ENCODE results near the gene CFL1.
A peak's percentile ranks its signal among the peaks of the same experiment; 100 is the strongest.

The CFL1 gene

DNA sequence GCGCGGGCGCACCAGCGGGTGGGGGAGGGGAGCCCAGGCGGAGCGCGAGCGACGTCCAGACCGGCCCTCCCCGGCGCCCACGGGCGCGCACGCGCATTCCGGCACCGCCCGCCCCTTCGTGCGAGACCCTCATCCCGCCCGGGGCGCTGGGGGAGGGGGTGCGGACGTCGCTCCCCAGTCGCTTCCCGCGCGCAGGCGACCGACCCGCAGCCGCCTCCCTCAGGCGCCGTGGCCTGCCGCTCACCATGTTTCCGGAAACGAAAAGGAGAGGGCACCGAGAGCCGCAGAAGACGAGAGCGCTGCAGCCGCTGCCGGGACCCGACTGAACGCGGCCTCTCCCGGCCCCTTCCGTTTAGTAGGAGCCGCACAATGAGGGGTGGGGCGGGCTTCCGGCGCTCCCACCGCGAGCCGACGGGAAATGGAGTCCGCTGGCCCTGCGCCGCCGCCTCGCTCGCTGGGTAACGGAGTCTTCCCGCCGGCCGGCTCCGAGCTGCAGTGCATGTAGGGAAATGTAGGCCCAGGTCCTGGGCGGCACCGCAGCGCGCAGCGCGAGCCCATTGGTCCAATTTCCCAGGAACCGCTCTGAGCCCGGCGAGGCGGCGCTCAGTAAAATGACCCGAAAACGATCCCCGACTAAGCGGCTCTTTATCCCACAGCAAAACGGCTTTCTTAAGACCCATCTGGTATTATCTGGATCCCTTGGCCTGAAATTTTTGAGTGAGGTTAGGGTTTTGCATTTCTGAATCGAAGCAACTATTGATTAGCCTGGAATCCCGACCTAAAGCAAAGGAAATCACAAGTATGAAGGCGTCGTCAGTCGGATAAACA, at the start of gene CFL1:
Gene CFL1 (minus strand): TSS at position 328 of the 828 bp plus-strand sequence. CDS start 81 bp downstream, at position 247.
- TF ChIP-seq GATA1 (IDR thresholded peaks at IDR 0.05; ENCODE audit: low read depth, low read length) (no peak), POLR2A (IDR thresholded peaks at IDR 0.05; ENCODE audit: low read length) (peak; percentile 96)
- DNase-seq: peak; percentile 98 to 99

DNA sequence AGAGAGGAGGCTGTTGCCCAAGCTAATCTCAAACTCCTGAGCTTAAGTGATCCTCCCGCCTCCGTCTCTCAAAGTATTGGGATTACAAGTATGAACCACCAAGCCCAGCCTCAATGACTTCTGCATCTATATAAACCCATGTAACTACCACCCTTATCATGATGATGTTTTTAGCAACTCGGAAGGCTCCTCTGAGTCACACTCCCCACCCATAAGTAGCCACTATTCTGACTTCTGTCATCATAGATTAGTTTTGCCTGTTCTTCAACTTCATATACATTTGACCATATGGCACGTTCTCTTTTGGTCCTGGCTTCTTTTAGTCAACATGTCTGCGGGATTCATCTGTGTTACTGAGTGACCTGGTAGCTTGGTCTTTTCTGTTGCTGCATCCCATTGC, 48.6 kb upstream of the CFL1 start:
- peak; percentile 90 to 91 for DNase-seq
- peak; percentile 36 for TF ChIP-seq POLR2A (IDR thresholded peaks at IDR 0.05; ENCODE audit: low read length)
- TF ChIP-seq GATA1 (IDR thresholded peaks at IDR 0.05; ENCODE audit: low read depth, low read length): no peak

- TF ChIP-seq POLR2A (IDR thresholded peaks at IDR 0.05; ENCODE audit: low read length) (no peak), GATA1 (IDR thresholded peaks at IDR 0.05; ENCODE audit: low read depth, low read length) (no peak)
- no peak for DNase-seq
Measured at GRCh38 chr11:65903715-65904114, 45.7 kb upstream of the CFL1 start.

GRCh38 chr11:65903068-65903481, 45.1 kb upstream of the CFL1 start:
- no peak for DNase-seq
- TF ChIP-seq GATA1 (IDR thresholded peaks at IDR 0.05; ENCODE audit: low read depth, low read length) (no peak), POLR2A (IDR thresholded peaks at IDR 0.05; ENCODE audit: low read length) (no peak)

DNA sequence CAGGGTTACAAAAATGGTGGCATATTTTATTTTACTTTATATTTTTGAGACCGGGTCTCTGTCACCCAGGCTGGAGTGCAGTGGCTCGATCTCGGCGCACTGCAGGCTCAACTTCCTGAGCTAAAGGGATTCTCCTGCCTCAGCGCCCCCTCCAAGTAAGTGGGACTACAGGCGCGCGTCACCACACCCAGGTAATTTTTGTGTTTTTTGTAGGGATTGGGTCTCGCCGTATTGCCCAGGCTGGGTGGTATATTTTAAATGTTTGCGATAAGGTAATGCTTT, 42.9 kb upstream of the CFL1 start:
- no peak for DNase-seq
- TF ChIP-seq POLR2A (IDR thresholded peaks at IDR 0.05; ENCODE audit: low read length) (no peak), GATA1 (IDR thresholded peaks at IDR 0.05; ENCODE audit: low read depth, low read length) (no peak)

DNA sequence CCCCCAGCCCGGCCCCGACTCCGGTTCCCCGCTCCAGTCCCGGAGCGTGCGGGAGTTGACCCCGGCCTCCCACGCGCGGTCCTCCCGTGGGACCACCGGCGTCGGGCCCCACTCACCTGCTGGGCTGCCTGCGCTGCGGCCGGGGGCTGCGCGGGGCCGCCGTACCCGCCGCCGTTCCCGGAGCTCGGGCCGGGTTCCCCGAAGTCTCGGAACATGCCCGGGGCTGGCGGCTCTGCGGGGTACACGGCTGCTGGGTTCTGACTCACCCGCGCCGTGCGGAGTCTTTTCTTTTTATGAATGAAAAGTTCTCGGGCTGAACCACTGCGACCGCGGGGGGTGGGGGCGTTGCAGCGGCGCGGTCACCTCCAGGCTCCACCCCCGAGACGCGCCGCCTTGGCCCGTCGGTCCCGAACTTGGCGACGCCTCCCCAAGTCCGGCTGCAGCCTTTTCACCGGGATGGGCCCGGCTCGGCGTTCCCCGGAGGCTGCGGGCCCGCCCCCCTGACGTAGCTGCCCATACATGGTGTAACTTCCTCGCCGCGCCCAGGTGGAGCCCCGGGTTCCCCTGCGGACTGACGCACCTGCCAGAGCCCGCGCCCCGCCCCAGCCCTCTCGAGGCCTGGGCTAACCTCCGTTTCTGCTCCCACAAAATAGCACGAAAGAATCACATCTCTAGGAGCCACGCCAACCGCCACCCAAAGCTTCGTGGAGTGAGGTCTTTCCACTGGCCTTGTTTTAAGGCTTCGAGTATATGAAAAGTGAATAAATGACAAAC, 42.3 kb upstream of the CFL1 start, which contains the start of gene FOSL1:
Gene FOSL1 (minus strand): TSS at position 264 of the 774 bp plus-strand sequence. CDS start 49 bp downstream, at position 215.
- peak; percentile 83 for TF ChIP-seq POLR2A (IDR thresholded peaks at IDR 0.05; ENCODE audit: low read length)
- TF ChIP-seq GATA1 (IDR thresholded peaks at IDR 0.05; ENCODE audit: low read depth, low read length): no peak
- DNase-seq: peak; percentile 95 to 97

DNA sequence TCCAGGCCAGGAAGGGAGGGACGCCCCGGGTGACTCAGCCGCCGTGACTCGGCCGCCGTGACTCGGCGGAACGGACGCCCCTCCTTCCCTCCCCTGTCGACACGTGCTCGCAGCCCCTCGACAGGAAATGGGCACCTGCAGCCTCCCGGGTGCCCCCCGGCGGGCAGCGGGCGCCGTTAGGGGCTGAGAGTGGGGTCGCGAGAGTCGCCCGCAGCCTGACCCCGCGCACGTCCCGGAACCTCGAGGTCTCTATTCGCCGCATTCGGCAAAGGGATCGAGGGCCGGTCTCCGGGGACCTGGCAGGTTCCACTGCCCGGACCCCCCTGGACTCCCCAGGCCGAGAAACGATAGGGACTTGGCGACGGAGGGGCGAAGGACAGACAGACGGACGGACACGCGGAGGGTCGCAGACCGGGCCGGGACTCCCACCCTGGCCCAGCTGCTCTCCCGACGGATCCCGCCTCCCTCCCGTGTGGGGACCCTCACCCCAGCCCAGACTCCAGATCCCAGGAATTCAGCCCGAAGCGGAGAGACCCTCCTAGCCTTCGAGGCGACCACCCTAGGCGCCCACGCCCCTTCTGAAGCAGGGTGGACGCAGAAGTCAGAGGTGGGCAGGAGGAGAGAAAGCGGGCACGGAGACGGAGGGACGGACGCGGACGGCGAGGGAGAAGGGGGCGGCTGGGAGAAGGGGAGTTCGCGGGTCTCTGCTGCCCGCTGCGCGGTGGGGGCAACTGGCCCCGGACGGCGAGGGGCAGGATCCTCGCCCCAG, 41.6 kb upstream of the CFL1 start:
- peak; percentile 87 to 95 for DNase-seq
- TF ChIP-seq GATA1 (IDR thresholded peaks at IDR 0.05; ENCODE audit: low read depth, low read length): no peak
- no peak for TF ChIP-seq POLR2A (IDR thresholded peaks at IDR 0.05; ENCODE audit: low read length)

DNA sequence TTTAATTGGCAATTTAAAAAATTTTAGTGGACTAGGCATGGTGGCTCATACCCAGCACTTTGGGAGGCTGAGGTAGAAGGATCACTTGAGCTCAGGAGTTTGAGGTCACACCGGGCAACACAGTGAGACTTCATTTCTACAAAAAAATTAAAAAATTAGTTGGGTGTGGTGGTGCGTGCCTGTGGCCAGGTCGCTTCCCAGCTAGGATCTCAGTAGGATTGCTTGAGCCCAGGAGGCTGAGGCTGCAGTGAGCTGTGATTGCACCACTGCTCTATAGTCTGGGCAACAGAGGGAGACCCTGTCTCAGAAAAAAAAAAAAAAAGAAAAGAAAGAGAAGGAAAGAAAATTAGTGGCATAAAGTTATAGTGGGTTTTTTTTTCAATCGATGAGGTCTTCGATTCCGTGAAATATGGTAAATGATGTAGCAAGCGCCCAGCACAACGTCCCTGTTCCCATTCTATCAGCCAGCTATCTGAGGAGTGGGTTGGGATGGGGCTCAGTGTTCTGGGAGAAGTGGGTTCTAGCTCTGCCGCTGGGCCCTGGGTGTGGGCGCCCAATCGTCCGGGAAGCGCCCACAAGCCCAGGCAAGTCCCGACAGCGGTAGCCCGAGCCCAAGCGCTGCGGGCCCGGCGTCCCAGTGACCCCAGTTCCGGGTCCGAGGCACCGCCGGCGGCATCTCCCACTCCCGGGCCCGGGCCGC, 40.8 kb upstream of the CFL1 start:
- TF ChIP-seq GATA1 (IDR thresholded peaks at IDR 0.05; ENCODE audit: low read depth, low read length): no peak
- TF ChIP-seq POLR2A (IDR thresholded peaks at IDR 0.05; ENCODE audit: low read length): peak; percentile 65
- DNase-seq: peak in 1 of 2 experiments; percentile 54

GRCh38 chr11:65897020-65897471, 39.1 kb upstream of the CFL1 start:
- DNase-seq: no peak
- TF ChIP-seq GATA1 (IDR thresholded peaks at IDR 0.05; ENCODE audit: low read depth, low read length) (no peak), POLR2A (IDR thresholded peaks at IDR 0.05; ENCODE audit: low read length) (no peak)

DNA sequence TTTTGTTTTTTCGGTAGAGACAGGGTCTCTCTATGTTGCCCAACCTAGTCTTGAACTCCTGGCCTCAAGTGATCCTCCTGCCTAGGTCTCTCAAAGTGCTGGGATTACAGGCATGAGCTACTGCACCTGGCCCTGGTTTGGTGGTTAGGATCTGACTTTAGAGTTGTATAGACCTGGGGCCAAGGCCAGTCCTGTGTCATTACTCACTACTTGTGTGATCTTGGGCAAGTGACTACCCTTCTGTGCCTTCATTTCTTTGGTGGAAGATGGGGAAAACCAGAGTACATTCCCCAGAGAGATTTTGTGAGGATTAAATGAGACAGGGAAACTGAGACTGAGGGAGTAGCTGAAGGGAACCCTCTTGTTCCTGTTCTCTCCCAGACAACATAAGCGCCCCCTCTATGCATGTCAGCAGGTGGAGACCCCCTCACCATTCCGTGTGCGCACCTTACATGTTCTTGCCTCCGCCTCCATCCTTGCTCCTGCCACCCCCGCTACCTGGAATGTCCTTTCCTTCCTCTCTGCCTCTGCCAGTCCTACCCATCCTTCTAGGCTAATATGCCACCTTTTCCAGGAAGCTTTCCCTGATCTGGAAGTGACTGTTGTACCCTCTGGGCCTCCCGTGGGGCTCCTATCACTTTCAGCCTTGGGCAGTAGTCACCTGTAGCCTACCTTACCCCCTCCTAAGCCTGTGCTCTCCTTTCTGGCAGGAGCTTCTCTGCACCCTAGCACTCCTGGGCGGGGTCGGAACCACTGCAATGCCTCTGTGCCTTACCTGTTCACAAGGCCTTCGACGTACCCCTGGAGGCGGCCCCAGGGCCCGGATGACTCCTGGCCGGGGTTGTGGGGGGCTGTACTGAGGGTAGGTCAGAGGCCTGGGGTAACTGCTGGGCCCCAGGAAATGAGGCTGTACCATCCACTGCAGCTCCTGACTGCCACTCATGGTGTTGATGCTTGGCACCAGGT, 38.3 kb upstream of the CFL1 start:
- no peak for DNase-seq
- TF ChIP-seq POLR2A (IDR thresholded peaks at IDR 0.05; ENCODE audit: low read length) (peak; percentile 35), GATA1 (IDR thresholded peaks at IDR 0.05; ENCODE audit: low read depth, low read length) (no peak)

- TF ChIP-seq POLR2A (IDR thresholded peaks at IDR 0.05; ENCODE audit: low read length) (no peak), GATA1 (IDR thresholded peaks at IDR 0.05; ENCODE audit: low read depth, low read length) (no peak)
- no peak for DNase-seq
Measured at GRCh38 chr11:65895482-65895981, 37.6 kb upstream of the CFL1 start.

GRCh38 chr11:65894034-65894591, 36.1 kb upstream of the CFL1 start:
- no peak for DNase-seq
- TF ChIP-seq POLR2A (IDR thresholded peaks at IDR 0.05; ENCODE audit: low read length): no peak
- TF ChIP-seq GATA1 (IDR thresholded peaks at IDR 0.05; ENCODE audit: low read depth, low read length): no peak
